RWPE1 (cell line): Measurements from ENCODE around the gene GGT5.
"Not testable (repeated sequence)": the region's sequence is repeated elsewhere in the genome, so short reads cannot be mapped to it uniquely, and the experiment has no call there.

ENCODE experiments used
- CTCF ChIA-PET: fragments of 350-600 bp; sonication (Branson Sonifier 250); formaldehyde crosslinking; extraction: SDS; loops from one replicate; lab custom pipeline; 2021; lab: Yijun Ruan, JAX
- POLR2A ChIA-PET: fragments of 400-600 bp; formaldehyde crosslinking; extraction: SDS; loops from one replicate; lab custom pipeline; 2020; ENCODE audit warnings: antibody characterized with exemption; ENCODE audit not compliant: low non-redundant PET; lab: Yijun Ruan, JAX
- DNase-seq: peaks from one replicate; pipeline ENCODE4 v3.0.0; 2012; ENCODE audit warnings: low spot score
- H3K27ac ChIP-seq: fragments of 450-650 bp; 2 replicates; pipeline ENCODE4 v1.5.1; 2017
- CTCF ChIP-seq: fragments of 450-650 bp; conservative IDR thresholded peaks from 2 replicates; pipeline ENCODE4 v1.5.1; 2017; ENCODE audit warnings: low read depth, mild to moderate bottlenecking

Gene GGT5

GRCh38 chr22:24270556-24271385 is 25.9 kb upstream of the GGT5 start, which contains the start of gene SPECC1L:
TSS of gene SPECC1L (plus strand) at chr22:24270831. CDS start at chr22:24302232, 31,401 bp downstream.
- peak; percentile 94 for DNase-seq
- peak within 1 kb of the TSS; percentile 91 for H3K27ac ChIP-seq
- ChIA-PET CTCF (interaction anchor here (0.7 kb wide), 1 partner anchor 442 kb away, joined by 3 read pairs; no protein-coding TSS in a partner anchor), POLR2A (no interaction called here)
- no peak for TF ChIP-seq CTCF

- H3K27ac ChIP-seq, POLR2A ChIA-PET, CTCF ChIA-PET, DNase-seq: not testable (repeated sequence)
Observed at GRCh38 chr22:24266495-24266894, 21.6 kb upstream of the GGT5 start.

GRCh38 chr22:24265734-24266133 is 20.9 kb upstream of the GGT5 start:
- H3K27ac ChIP-seq: no peak overlapping the region
- no peak for DNase-seq
- ChIA-PET CTCF (no interaction called here), POLR2A (no interaction called here)
- no peak for TF ChIP-seq CTCF

GRCh38 chr22:24264329-24264896 is 19.5 kb upstream of the GGT5 start:
- DNase-seq, CTCF ChIA-PET, H3K27ac ChIP-seq, POLR2A ChIA-PET: not testable (repeated sequence)

GRCh38 chr22:24263479-24263878 is 18.6 kb upstream of the GGT5 start:
- H3K27ac ChIP-seq: not testable (repeated sequence)

GRCh38 chr22:24262185-24262749 is 17.4 kb upstream of the GGT5 start:
- CTCF ChIA-PET, DNase-seq, H3K27ac ChIP-seq, POLR2A ChIA-PET: not testable (repeated sequence)

More at GRCh38 chr22:24263479-24263878, 18.6 kb upstream of the GGT5 start:
- POLR2A ChIA-PET, DNase-seq, CTCF ChIA-PET: not testable (repeated sequence)

- peak; percentile 60 for TF ChIP-seq CTCF
- H3K27ac ChIP-seq: peak overlapping the region; percentile 51; the same call in 1 of the 2 replicates
- DNase-seq, POLR2A ChIA-PET, CTCF ChIA-PET: not testable (repeated sequence)
Observed at GRCh38 chr22:24259459-24259858, 14.6 kb upstream of the GGT5 start.

- CTCF ChIA-PET, POLR2A ChIA-PET, DNase-seq, H3K27ac ChIP-seq: not testable (repeated sequence)
Observed at GRCh38 chr22:24256736-24257135, 11.9 kb upstream of the GGT5 start.

GRCh38 chr22:24256136-24256535 is 11.3 kb upstream of the GGT5 start:
- H3K27ac ChIP-seq, DNase-seq, POLR2A ChIA-PET, CTCF ChIA-PET: not testable (repeated sequence)

GRCh38 chr22:24253126-24253525 is 8.2 kb upstream of the GGT5 start:
- DNase-seq, POLR2A ChIA-PET, CTCF ChIA-PET, H3K27ac ChIP-seq: not testable (repeated sequence)

- POLR2A ChIA-PET, H3K27ac ChIP-seq, CTCF ChIA-PET: not testable (repeated sequence)
Observed at GRCh38 chr22:24251286-24251685, 6.4 kb upstream of the GGT5 start.

GRCh38 chr22:24249413-24249812 is 4.5 kb upstream of the GGT5 start:
- POLR2A ChIA-PET, CTCF ChIA-PET, H3K27ac ChIP-seq, DNase-seq: not testable (repeated sequence)

More at GRCh38 chr22:24251286-24251685, 6.4 kb upstream of the GGT5 start:
- not testable (repeated sequence) for DNase-seq

- DNase-seq, H3K27ac ChIP-seq, CTCF ChIA-PET, POLR2A ChIA-PET: not testable (repeated sequence)
Observed at GRCh38 chr22:24248611-24249010, 3.7 kb upstream of the GGT5 start.
